HL-60/S4 (cell line): ENCODE measurements around the gene VDAC2.
"Not testable (repeated sequence)": the region's sequence is repeated elsewhere in the genome, so short reads cannot be mapped to it uniquely, and the experiment has no call there.

Experiments
- in situ Hi-C: fragments of 300-500 bp; cut with MboI; formaldehyde crosslinking; loops from 2 replicates; pipeline ENCODE4 v1.14.3; 2022; ENCODE audit warnings: low sequenced_read_pairs

The VDAC2 gene

GRCh38 chr10:75197906-75198305 lies 12.7 kb upstream of the VDAC2 start:
- in situ Hi-C loops, result no loop called here

- in situ Hi-C loops, result not testable (repeated sequence)
Measured at GRCh38 chr10:75199949-75200348, 10.6 kb upstream of the VDAC2 start.

GRCh38 chr10:75201793-75202307 lies 8.7 kb upstream of the VDAC2 start:
- in situ Hi-C loops, result no loop called here

- in situ Hi-C loops, result no loop called here
Measured at GRCh38 chr10:75202321-75203045, 8.1 kb upstream of the VDAC2 start.

GRCh38 chr10:75203046-75203620 lies 7.5 kb upstream of the VDAC2 start:
- in situ Hi-C loops, result not testable (repeated sequence)

- in situ Hi-C loops, result no loop called here
Measured at GRCh38 chr10:75203724-75204123, 6.9 kb upstream of the VDAC2 start.

GRCh38 chr10:75205908-75206307 lies 4.7 kb upstream of the VDAC2 start:
- in situ Hi-C loops, result no loop called here

- in situ Hi-C loops, result not testable (repeated sequence)
Measured at GRCh38 chr10:75206638-75207037, 4.0 kb upstream of the VDAC2 start.

- in situ Hi-C loops, result no loop called here
Measured at GRCh38 chr10:75207079-75207856, 3.3 kb upstream of the VDAC2 start.

- in situ Hi-C loops, result no loop called here
Measured at GRCh38 chr10:75207857-75208144, 2.8 kb upstream of the VDAC2 start.

GRCh38 chr10:75208181-75208580 lies 2.4 kb upstream of the VDAC2 start:
- in situ Hi-C loops, result no loop called here

GRCh38 chr10:75209086-75209920 lies 1.3 kb upstream of the VDAC2 start:
- in situ Hi-C loops, result no loop called here

GRCh38 chr10:75209921-75210281 lies 695 bp upstream of the VDAC2 start:
- in situ Hi-C loops, result no loop called here

GRCh38 chr10:75211007-75211691 lies 553 bp downstream of the VDAC2 start:
- in situ Hi-C loops, result no loop called here

GRCh38 chr10:75212343-75212742 lies 1.7 kb downstream of the VDAC2 start:
- in situ Hi-C loops, result no loop called here

- in situ Hi-C loops, result no loop called here
Measured at GRCh38 chr10:75220274-75220673, 9.7 kb downstream of the VDAC2 start.

- in situ Hi-C loops, result not testable (repeated sequence)
Measured at GRCh38 chr10:75221492-75221891, 10.9 kb downstream of the VDAC2 start.

GRCh38 chr10:75223507-75223906 lies 12.9 kb downstream of the VDAC2 start:
- in situ Hi-C loops, result no loop called here

- in situ Hi-C loops, result loop anchor here (25.0 kb wide), 1 partner anchor 964 kb away; no protein-coding TSS in a partner anchor
Measured at GRCh38 chr10:75226095-75226494, 15.5 kb downstream of the VDAC2 start.

- in situ Hi-C loops, result loop anchor here (25.0 kb wide), 1 partner anchor 964 kb away; no protein-coding TSS in a partner anchor
Measured at GRCh38 chr10:75226656-75227055, 16.1 kb downstream of the VDAC2 start.
